ENCODE results near the gene ZSWIM4.
A peak's percentile ranks its signal among the peaks of the same experiment; 100 is the strongest.

Gene ZSWIM4

GRCh38 chr19:13819238-13819637 lies 24.0 kb downstream of the ZSWIM4 start:
- Histone ChIP-seq H3K9ac (ENCODE audit: low read length in 5 of 5) (no peak overlapping the region), H3K36me3 (ENCODE audit: control insufficient read depth in 5 of 5, insufficient read depth in 5 of 5, low read length in 5 of 5) (peaks cover 0 to 14% (median 4%) of the 10 kb centered on the region in 5 donors), H3K27ac (ENCODE audit: low read depth, low read length) (no peak overlapping the region), H3K4me3 (ENCODE audit: low read depth in 1 of 5, low read length in 5 of 5) (no peak overlapping the region), H3K9me3 (ENCODE audit: control insufficient read depth in 5 of 5, low read length in 5 of 5) (no peaks in the 10 kb centered on the region), H3K4me1 (ENCODE audit: control insufficient read depth in 5 of 5, insufficient read depth in 5 of 5, low read length in 5 of 5) (peaks cover 4 to 15% (median 9%) of the 10 kb centered on the region in 5 donors), H3K27me3 (ENCODE audit: control insufficient read depth in 5 of 5, insufficient read depth in 4 of 5, low read length in 5 of 5) (no peaks in the 10 kb centered on the region)

- no peaks in the 10 kb centered on the region for H3K27me3 ChIP-seq (ENCODE audit: control insufficient read depth in 5 of 5, insufficient read depth in 4 of 5, low read length in 5 of 5)
- peaks cover 0 to 22% (median 4%) of the 10 kb centered on the region in 5 donors for H3K36me3 ChIP-seq (ENCODE audit: control insufficient read depth in 5 of 5, insufficient read depth in 5 of 5, low read length in 5 of 5)
- H3K9me3 ChIP-seq (ENCODE audit: control insufficient read depth in 5 of 5, low read length in 5 of 5): no peaks in the 10 kb centered on the region
- H3K4me3 ChIP-seq (ENCODE audit: low read depth in 1 of 5, low read length in 5 of 5): no peak overlapping the region
- peaks cover 4 to 15% (median 9%) of the 10 kb centered on the region in 5 donors for H3K4me1 ChIP-seq (ENCODE audit: control insufficient read depth in 5 of 5, insufficient read depth in 5 of 5, low read length in 5 of 5)
- H3K27ac ChIP-seq (ENCODE audit: low read depth, low read length): no peak overlapping the region
- no peak overlapping the region for H3K9ac ChIP-seq (ENCODE audit: low read length in 5 of 5)
Measured at GRCh38 chr19:13821292-13821691, 26.0 kb downstream of the ZSWIM4 start.

- peak overlapping the region in 1 of 5 donors; percentile 26 for H3K9ac ChIP-seq (ENCODE audit: low read length in 5 of 5)
- H3K4me3 ChIP-seq (ENCODE audit: low read depth in 1 of 5, low read length in 5 of 5): no peak overlapping the region
- peaks cover 0 to 25% (median 12%) of the 10 kb centered on the region in 5 donors for H3K36me3 ChIP-seq (ENCODE audit: control insufficient read depth in 5 of 5, insufficient read depth in 5 of 5, low read length in 5 of 5)
- no peaks in the 10 kb centered on the region for H3K9me3 ChIP-seq (ENCODE audit: control insufficient read depth in 5 of 5, low read length in 5 of 5)
- H3K4me1 ChIP-seq (ENCODE audit: control insufficient read depth in 5 of 5, insufficient read depth in 5 of 5, low read length in 5 of 5): peaks cover 4 to 15% (median 9%) of the 10 kb centered on the region in 5 donors
- no peak overlapping the region for H3K27ac ChIP-seq (ENCODE audit: low read depth, low read length)
- no peaks in the 10 kb centered on the region for H3K27me3 ChIP-seq (ENCODE audit: control insufficient read depth in 5 of 5, insufficient read depth in 4 of 5, low read length in 5 of 5)
Measured at GRCh38 chr19:13823256-13823655, 28.0 kb downstream of the ZSWIM4 start.

GRCh38 chr19:13823901-13824300 lies 28.7 kb downstream of the ZSWIM4 start:
- H3K4me1 ChIP-seq (ENCODE audit: control insufficient read depth in 5 of 5, insufficient read depth in 5 of 5, low read length in 5 of 5): peaks cover 4 to 15% (median 9%) of the 10 kb centered on the region in 5 donors
- H3K9me3 ChIP-seq (ENCODE audit: control insufficient read depth in 5 of 5, low read length in 5 of 5): no peaks in the 10 kb centered on the region
- H3K36me3 ChIP-seq (ENCODE audit: control insufficient read depth in 5 of 5, insufficient read depth in 5 of 5, low read length in 5 of 5): peaks cover 0 to 27% (median 14%) of the 10 kb centered on the region in 5 donors
- no peak overlapping the region for H3K27ac ChIP-seq (ENCODE audit: low read depth, low read length)
- no peaks in the 10 kb centered on the region for H3K27me3 ChIP-seq (ENCODE audit: control insufficient read depth in 5 of 5, insufficient read depth in 4 of 5, low read length in 5 of 5)
- no peak overlapping the region for H3K4me3 ChIP-seq (ENCODE audit: low read depth in 1 of 5, low read length in 5 of 5)
- H3K9ac ChIP-seq (ENCODE audit: low read length in 5 of 5): no peak overlapping the region

GRCh38 chr19:13824703-13825102 lies 29.5 kb downstream of the ZSWIM4 start:
- Histone ChIP-seq H3K27me3 (ENCODE audit: control insufficient read depth in 5 of 5, insufficient read depth in 4 of 5, low read length in 5 of 5) (no peaks in the 10 kb centered on the region), H3K36me3 (ENCODE audit: control insufficient read depth in 5 of 5, insufficient read depth in 5 of 5, low read length in 5 of 5) (peaks cover 0 to 24% (median 14%) of the 10 kb centered on the region in 5 donors), H3K9me3 (ENCODE audit: control insufficient read depth in 5 of 5, low read length in 5 of 5) (no peaks in the 10 kb centered on the region), H3K4me1 (ENCODE audit: control insufficient read depth in 5 of 5, insufficient read depth in 5 of 5, low read length in 5 of 5) (peaks cover 4 to 15% (median 9%) of the 10 kb centered on the region in 5 donors), H3K4me3 (ENCODE audit: low read depth in 1 of 5, low read length in 5 of 5) (no peak overlapping the region), H3K27ac (ENCODE audit: low read depth, low read length) (no peak overlapping the region), H3K9ac (ENCODE audit: low read length in 5 of 5) (no peak overlapping the region)

GRCh38 chr19:13825489-13826441 lies 30.5 kb downstream of the ZSWIM4 start:
- Histone ChIP-seq H3K4me3 (ENCODE audit: low read depth in 1 of 5, low read length in 5 of 5) (no peak overlapping the region), H3K27ac (ENCODE audit: low read depth, low read length) (no peak overlapping the region), H3K9ac (ENCODE audit: low read length in 5 of 5) (no peak overlapping the region), H3K36me3 (ENCODE audit: control insufficient read depth in 5 of 5, insufficient read depth in 5 of 5, low read length in 5 of 5) (peaks cover 0 to 34% (median 24%) of the 10 kb centered on the region in 5 donors), H3K9me3 (ENCODE audit: control insufficient read depth in 5 of 5, low read length in 5 of 5) (no peaks in the 10 kb centered on the region), H3K4me1 (ENCODE audit: control insufficient read depth in 5 of 5, insufficient read depth in 5 of 5, low read length in 5 of 5) (peaks cover 3 to 15% (median 9%) of the 10 kb centered on the region in 5 donors), H3K27me3 (ENCODE audit: control insufficient read depth in 5 of 5, insufficient read depth in 4 of 5, low read length in 5 of 5) (no peaks in the 10 kb centered on the region)

GRCh38 chr19:13826652-13827235 lies 31.5 kb downstream of the ZSWIM4 start:
- Histone ChIP-seq H3K4me3 (ENCODE audit: low read depth in 1 of 5, low read length in 5 of 5) (no peak overlapping the region), H3K9me3 (ENCODE audit: control insufficient read depth in 5 of 5, low read length in 5 of 5) (no peaks in the 10 kb centered on the region), H3K9ac (ENCODE audit: low read length in 5 of 5) (no peak overlapping the region), H3K36me3 (ENCODE audit: control insufficient read depth in 5 of 5, insufficient read depth in 5 of 5, low read length in 5 of 5) (peaks cover 0 to 38% (median 24%) of the 10 kb centered on the region in 5 donors), H3K27me3 (ENCODE audit: control insufficient read depth in 5 of 5, insufficient read depth in 4 of 5, low read length in 5 of 5) (no peaks in the 10 kb centered on the region), H3K27ac (ENCODE audit: low read depth, low read length) (no peak overlapping the region), H3K4me1 (ENCODE audit: control insufficient read depth in 5 of 5, insufficient read depth in 5 of 5, low read length in 5 of 5) (peaks cover 3 to 15% (median 8%) of the 10 kb centered on the region in 5 donors)

GRCh38 chr19:13827656-13828055 lies 32.4 kb downstream of the ZSWIM4 start:
- Histone ChIP-seq H3K27ac (ENCODE audit: low read depth, low read length) (no peak overlapping the region), H3K27me3 (ENCODE audit: control insufficient read depth in 5 of 5, insufficient read depth in 4 of 5, low read length in 5 of 5) (no peaks in the 10 kb centered on the region), H3K36me3 (ENCODE audit: control insufficient read depth in 5 of 5, insufficient read depth in 5 of 5, low read length in 5 of 5) (peaks cover 0 to 38% (median 24%) of the 10 kb centered on the region in 5 donors), H3K4me1 (ENCODE audit: control insufficient read depth in 5 of 5, insufficient read depth in 5 of 5, low read length in 5 of 5) (peaks cover 3 to 8% (median 8%) of the 10 kb centered on the region in 5 donors), H3K9ac (ENCODE audit: low read length in 5 of 5) (no peak overlapping the region), H3K4me3 (ENCODE audit: low read depth in 1 of 5, low read length in 5 of 5) (no peak overlapping the region), H3K9me3 (ENCODE audit: control insufficient read depth in 5 of 5, low read length in 5 of 5) (no peaks in the 10 kb centered on the region)

GRCh38 chr19:13830114-13830740 lies 35.0 kb downstream of the ZSWIM4 start:
- Histone ChIP-seq H3K27me3 (ENCODE audit: control insufficient read depth in 5 of 5, insufficient read depth in 4 of 5, low read length in 5 of 5) (no peaks in the 10 kb centered on the region), H3K27ac (ENCODE audit: low read depth, low read length) (no peak overlapping the region), H3K36me3 (ENCODE audit: control insufficient read depth in 5 of 5, insufficient read depth in 5 of 5, low read length in 5 of 5) (peaks cover 0 to 51% (median 28%) of the 10 kb centered on the region in 5 donors)

More at GRCh38 chr19:13830114-13830740, 35.0 kb downstream of the ZSWIM4 start:
- Histone ChIP-seq H3K4me3 (ENCODE audit: low read depth in 1 of 5, low read length in 5 of 5) (no peak overlapping the region), H3K9me3 (ENCODE audit: control insufficient read depth in 5 of 5, low read length in 5 of 5) (no peaks in the 10 kb centered on the region), H3K4me1 (ENCODE audit: control insufficient read depth in 5 of 5, insufficient read depth in 5 of 5, low read length in 5 of 5) (peaks cover 8 to 19% (median 10%) of the 10 kb centered on the region in 5 donors), H3K9ac (ENCODE audit: low read length in 5 of 5) (no peak overlapping the region)

Measured in subcutaneous abdominal adipose tissue (tissue), 5 donors.